ENCODE results near the gene GRWD1.

Gene GRWD1

GRCh38 chr19:48424694-48425219, 21.0 kb upstream of the GRWD1 start:
- DNase-seq = no peak

DNA sequence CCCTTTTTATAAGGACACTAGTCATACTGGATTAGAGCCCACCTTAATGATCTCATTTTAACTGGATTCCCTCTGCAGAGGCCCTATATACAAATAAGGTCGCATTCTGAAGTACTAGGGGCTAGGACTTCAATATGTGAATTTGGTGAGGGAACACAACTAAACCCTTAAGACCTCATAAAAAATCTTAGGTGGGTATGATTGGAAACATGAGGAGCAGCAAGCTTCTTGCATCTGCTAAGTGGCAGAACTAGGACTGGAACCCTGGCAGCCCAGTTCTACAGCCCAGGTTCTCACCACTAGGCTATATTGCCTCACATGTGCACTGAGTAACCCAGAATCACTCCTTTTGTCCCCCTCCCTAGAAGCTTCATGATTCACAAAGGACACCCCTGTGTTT, 17.1 kb upstream of the GRWD1 start:
- DNase-seq = no peak

- DNase-seq = no peak
These were observed 12.4 kb upstream of the GRWD1 start for GRCh38 chr19:48433337-48433736.

- no peak for DNase-seq
These were observed 9.2 kb upstream of the GRWD1 start for GRCh38 chr19:48436586-48436985.

GRCh38 chr19:48441360-48442050, 4.3 kb upstream of the GRWD1 start:
- no peak for DNase-seq

DNA sequence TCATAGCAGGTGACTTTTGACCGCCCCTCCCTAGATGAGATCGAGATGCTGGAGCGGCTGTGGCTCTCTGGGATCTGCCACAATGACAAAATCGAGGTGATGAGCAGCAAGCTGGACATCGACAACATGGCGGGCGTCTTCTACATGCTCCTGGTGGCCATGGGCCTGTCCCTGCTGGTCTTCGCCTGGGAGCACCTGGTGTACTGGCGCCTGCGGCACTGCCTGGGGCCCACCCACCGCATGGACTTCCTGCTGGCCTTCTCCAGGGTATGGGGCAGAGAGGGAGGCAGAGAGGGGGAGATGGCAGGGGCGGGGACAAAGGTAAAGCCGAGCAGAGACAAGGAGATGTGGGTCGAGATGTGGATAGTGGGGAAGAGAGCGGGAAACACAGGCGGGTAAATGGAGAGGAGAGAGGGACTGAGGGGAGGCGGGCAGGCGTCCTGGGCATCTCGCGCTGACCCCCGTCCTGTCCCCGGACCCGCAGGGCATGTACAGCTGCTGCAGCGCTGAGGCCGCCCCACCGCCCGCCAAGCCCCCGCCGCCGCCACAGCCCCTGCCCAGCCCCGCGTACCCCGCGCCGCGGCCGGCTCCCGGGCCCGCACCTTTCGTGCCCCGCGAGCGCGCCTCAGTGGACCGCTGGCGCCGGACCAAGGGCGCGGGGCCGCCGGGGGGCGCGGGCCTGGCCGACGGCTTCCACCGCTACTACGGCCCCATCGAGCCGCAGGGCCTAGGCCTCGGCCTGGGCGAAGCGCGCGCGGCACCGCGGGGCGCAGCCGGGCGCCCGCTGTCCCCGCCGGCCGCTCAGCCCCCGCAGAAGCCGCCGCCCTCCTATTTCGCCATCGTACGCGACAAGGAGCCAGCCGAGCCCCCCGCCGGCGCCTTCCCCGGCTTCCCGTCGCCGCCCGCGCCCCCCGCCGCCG, 3.4 kb upstream of the GRWD1 start:
- no peak for DNase-seq

DNA sequence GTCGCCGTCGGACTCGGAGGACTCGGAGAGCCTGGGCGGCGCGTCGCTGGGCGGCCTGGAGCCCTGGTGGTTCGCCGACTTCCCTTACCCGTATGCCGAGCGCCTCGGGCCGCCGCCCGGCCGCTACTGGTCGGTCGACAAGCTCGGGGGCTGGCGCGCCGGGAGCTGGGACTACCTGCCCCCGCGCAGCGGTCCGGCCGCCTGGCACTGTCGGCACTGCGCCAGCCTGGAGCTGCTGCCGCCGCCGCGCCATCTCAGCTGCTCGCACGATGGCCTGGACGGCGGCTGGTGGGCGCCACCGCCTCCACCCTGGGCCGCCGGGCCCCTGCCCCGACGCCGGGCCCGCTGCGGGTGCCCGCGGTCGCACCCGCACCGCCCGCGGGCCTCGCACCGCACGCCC, 2.5 kb upstream of the GRWD1 start:
- DNase-seq = no peak

DNA sequence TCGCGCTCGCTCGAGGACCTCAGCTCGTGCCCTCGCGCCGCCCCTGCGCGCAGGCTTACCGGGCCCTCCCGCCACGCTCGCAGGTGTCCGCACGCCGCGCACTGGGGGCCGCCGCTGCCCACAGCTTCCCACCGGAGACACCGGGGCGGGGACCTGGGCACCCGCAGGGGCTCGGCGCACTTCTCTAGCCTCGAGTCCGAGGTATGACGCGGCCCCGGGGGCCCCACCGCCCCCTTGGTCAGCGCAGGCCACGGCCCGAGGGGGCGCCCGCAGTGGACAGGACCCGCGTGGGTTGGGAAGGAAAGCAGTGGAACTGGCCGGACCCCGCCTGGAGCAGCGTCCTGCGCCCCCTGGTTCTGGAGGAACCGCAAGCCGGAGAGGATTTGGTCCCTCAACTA, 2.1 kb upstream of the GRWD1 start:
- DNase-seq = no peak

DNA sequence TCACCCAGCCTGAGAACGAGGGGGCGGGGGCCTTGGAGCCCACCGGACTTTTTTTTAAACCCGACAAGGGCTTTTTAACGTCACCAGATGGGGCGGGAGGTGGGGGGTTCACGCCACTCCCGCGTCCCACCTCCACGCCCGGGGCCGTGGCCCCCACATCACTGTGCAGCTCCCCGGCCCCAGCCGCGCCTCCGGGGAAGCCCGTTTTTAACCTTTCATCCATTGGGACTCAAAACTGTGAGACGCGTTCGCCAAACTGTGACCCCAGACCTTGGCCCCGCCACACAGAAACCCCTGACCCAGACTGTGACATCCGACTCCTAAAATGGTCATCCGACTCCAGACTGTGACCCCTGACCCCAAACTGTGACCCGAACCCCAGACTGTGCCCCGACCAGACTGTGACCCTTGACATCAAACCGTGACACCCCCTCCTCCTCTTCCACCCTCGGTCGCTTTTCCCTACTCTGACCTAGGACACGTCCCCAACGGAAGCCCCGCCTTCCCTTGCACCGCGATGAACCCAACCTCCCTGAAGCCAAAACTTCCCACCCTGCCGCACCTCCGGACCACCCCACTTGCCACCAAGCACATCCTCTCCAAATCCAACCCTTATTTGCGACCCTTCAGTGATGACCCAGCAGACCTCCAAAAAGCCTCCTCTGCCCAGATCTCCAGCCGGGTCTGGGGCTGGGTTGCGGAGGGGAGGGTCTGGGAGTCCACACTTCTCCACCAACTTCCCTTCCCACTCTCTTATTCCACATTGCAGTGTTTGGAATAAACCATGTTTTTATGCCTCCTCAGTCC, 1.5 kb upstream of the GRWD1 start:
- DNase-seq = no peak

DNA sequence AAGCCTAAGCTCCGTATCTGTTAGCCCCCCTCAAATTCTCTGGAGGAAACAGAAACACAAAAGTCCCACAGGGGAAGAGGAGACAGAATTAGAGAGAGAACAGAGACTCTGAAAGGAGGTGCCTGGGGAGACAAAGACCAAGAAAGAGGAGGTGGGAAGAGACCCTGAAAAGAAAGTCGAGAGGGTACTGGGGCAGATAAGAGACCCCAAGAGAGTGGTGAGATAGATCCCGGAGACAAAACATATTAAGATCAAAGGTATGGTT, 915 bp upstream of the GRWD1 start:
- DNase-seq = no peak

- DNase-seq = no peak
These were observed 552 bp upstream of the GRWD1 start for GRCh38 chr19:48445256-48445605.

DNA sequence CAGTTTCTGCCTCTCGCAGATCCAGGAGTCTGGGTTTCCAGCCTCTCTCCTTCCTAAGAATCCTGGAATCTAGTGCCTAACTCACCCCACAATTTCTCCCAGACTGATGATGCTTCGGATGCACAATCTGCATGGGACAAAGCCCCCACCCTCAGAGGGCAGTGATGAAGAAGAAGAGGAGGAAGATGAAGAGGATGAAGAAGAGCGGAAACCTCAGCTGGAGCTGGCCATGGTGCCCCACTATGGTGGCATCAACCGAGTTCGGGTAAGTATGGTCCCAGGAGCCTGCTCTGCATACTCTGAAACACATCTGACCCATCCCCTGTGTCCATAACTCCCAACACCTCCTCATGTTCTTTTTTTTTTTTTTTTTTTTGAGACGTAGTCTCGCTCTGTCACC, 796 bp downstream of the GRWD1 start:
- no peak for DNase-seq

GRCh38 chr19:48448563-48448962, 2.8 kb downstream of the GRWD1 start:
- DNase-seq = no peak

GRCh38 chr19:48450441-48450840, 4.7 kb downstream of the GRWD1 start:
- no peak for DNase-seq

- DNase-seq = no peak
These were observed 5.1 kb downstream of the GRWD1 start for GRCh38 chr19:48450863-48451262.

GRCh38 chr19:48451624-48452023, 5.8 kb downstream of the GRWD1 start:
- DNase-seq = no peak

- DNase-seq = no peak
These were observed 6.8 kb downstream of the GRWD1 start for GRCh38 chr19:48452289-48453190.

GRCh38 chr19:48454150-48454730, 8.5 kb downstream of the GRWD1 start:
- no peak for DNase-seq

DNA sequence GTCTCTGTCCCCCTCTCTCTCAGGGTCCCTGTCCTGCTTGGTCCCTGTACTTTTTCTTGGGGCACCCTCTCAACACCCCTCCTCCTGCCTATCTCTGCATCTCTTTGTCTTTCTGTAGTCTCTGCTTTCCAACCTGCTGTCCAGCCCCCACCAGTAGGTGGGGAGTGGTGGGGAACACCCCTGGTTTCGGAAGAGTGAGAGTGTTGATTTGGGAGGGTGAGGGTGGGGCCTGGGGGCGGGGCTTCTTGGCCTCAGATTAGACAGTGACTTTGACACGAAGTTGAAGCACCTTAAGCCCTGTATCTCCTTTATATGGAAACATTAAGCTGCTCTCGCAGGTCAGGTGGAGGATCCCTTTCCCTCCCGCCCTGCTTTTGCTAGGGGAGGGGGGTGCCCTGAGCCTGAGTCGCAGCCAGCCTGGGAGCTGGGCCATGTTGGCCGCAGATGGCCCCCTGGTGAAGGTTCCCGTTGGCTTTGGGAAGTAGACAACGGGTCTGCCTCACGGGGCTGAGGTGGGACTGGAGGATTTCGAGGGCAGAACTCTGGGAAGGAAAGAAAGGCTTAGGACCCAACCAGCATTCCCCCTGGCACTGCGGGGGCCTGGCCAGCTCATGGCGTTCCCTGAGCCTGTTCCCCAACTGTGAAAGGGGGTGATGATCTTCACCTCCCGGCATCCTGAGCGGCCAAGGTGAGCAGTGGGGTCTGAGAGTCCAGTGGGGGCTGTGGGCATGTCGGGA, 9.6 kb downstream of the GRWD1 start, which contains the start of gene KCNJ14:
KCNJ14 (plus strand) TSS at position 404 of the 737 bp plus-strand sequence. CDS start 6,151 bp downstream, outside the sequence.
- DNase-seq = no peak

DNA sequence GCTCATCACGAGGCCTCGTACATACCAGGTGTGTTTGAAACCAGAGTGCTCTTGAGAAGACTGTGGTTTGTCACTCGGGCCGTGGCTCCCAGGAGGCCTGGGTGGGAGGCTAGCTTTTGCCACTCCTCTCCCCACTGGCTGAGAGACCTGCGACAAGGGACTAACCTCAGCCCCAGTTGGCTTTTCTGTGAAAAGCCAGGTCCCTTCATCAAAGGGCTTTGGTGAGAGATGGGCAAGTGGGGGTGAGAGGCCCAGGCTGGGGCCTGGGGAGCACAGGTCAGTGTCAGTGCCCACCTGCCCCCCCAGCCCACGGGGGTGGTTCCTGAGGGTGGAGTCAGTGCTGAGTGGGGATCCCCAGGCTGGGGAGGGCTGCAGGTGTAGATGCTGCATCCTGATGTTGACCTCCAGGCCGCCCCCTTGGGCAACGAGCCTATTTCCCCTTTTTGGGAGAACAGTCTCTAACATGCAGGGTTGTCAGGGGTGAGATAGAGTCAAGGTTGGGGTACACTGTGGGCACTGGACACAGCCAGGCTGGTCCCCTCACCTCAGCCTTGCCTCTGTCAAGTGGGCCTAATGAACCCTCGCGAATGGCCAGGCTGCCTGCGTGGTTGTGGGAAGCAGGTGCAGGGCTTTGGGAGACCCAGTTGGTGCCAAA, 10.3 kb downstream of the GRWD1 start:
- DNase-seq = no peak

GRCh38 chr19:48456864-48457263, 11.1 kb downstream of the GRWD1 start:
- no peak for DNase-seq
